ENCODE measurements around the gene TUBD1.
"Not testable (repeated sequence)": the region's sequence is repeated elsewhere in the genome, so short reads cannot be mapped to it uniquely, and the experiment has no call there.

The TUBD1 gene

GRCh38 chr17:59842901-59843652 is 49.7 kb downstream of the TUBD1 start:
- peak; percentile 84 for DNase-seq

- not testable (repeated sequence) for DNase-seq
Observed at GRCh38 chr17:59841882-59842263, 50.9 kb downstream of the TUBD1 start.

- peak; percentile 52 for DNase-seq
Observed at GRCh38 chr17:59841091-59841881, 51.5 kb downstream of the TUBD1 start.

GRCh38 chr17:59840329-59841090 is 52.2 kb downstream of the TUBD1 start:
- DNase-seq, result peak; percentile 54

GRCh38 chr17:59839651-59840328 is 53.0 kb downstream of the TUBD1 start:
- peak; percentile 65 for DNase-seq

GRCh38 chr17:59838052-59838916 is 54.5 kb downstream of the TUBD1 start:
- peak; percentile 79 for DNase-seq

- DNase-seq, result peak; percentile 99
Observed at GRCh38 chr17:59837308-59838051, 55.3 kb downstream of the TUBD1 start.

- DNase-seq, result no peak
Observed at GRCh38 chr17:59832883-59833379, 59.8 kb downstream of the TUBD1 start.

- DNase-seq, result no peak
Observed at GRCh38 chr17:59830846-59831486, 61.8 kb downstream of the TUBD1 start.

- DNase-seq, result peak; percentile 73
Observed at GRCh38 chr17:59830007-59830630, 62.6 kb downstream of the TUBD1 start.

GRCh38 chr17:59829217-59830006 is 63.3 kb downstream of the TUBD1 start:
- peak; percentile 98 for DNase-seq

- DNase-seq, result not testable (repeated sequence)
Observed at GRCh38 chr17:59828819-59829216, 63.9 kb downstream of the TUBD1 start.

- no peak for DNase-seq
Observed at GRCh38 chr17:59828478-59828760, 64.3 kb downstream of the TUBD1 start.

GRCh38 chr17:59827721-59828477 is 64.8 kb downstream of the TUBD1 start:
- DNase-seq, result peak; percentile 61

- no peak for DNase-seq
Observed at GRCh38 chr17:59826706-59827453, 65.9 kb downstream of the TUBD1 start.

- DNase-seq, result peak; percentile 34
Observed at GRCh38 chr17:59825533-59826322, 67.0 kb downstream of the TUBD1 start.

GRCh38 chr17:59815965-59816364 is 76.8 kb downstream of the TUBD1 start:
- no peak for DNase-seq
